EL (cell line): Measurements from ENCODE around the gene PHKB.
"Not testable (repeated sequence)": the region's sequence is repeated elsewhere in the genome, so short reads cannot be mapped to it uniquely, and the experiment has no call there.

Experiments
- DNase-seq: peaks from one replicate; pipeline ENCODE4 v3.0.0-alpha.2; 2016

PHKB gene

DNA sequence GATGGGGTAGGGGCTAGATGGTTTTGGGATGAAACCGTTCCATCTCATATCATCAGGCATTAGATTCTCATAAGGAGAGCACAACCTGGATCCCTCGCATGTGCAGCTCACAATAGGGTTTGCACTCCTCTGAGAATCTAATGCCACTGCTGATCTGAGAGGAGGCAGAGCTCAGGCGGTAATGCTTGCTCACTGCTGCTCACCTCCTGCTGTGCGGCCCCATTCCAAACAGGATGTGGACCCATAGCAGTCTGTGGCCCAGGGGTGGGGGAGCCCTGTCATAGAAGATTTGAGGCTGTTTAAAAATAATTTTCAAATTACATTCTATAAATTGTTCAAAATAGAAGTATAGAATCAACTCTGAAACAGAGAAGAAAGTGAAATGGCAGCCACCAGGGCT, 50.8 kb downstream of the PHKB start:
- DNase-seq: no peak

DNA sequence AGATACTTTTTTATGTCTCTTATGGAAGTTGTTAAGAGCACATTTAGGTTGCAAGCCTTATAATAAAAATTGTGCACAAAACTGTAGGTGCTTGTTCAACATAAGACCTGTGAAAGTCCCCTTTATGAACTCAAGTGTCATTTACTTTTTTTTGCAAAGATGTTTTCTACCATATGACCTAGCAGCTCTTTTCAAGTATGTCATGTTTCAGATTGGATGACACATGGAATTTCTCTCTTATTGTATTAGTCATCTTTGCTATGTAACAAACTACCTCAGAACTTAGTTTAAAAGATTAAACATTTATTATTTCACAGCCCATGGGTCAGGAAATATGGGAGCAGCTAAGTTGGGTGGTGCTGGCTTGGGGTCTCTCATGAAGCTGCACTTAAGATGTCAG, 57.9 kb downstream of the PHKB start:
- DNase-seq: peak; percentile 2

DNA sequence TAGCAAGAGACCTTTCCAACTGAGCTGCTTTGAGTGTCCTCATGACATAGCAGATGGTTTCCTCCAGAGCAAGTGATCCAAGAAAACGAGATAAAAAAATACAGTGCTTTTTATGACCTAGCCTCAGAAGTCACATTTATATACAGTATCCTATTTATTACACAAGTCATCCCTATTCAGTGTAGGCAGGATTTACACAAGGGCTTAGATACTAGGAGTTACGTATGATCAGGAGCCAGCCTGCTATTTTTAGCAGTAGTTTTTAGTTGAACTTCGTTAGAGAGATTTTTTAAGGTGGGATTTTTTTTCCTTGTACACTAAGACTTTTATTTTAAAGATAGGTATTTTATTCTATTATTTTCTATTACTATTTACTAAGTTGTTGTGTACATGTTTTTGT, 58.4 kb downstream of the PHKB start:
- no peak for DNase-seq

DNA sequence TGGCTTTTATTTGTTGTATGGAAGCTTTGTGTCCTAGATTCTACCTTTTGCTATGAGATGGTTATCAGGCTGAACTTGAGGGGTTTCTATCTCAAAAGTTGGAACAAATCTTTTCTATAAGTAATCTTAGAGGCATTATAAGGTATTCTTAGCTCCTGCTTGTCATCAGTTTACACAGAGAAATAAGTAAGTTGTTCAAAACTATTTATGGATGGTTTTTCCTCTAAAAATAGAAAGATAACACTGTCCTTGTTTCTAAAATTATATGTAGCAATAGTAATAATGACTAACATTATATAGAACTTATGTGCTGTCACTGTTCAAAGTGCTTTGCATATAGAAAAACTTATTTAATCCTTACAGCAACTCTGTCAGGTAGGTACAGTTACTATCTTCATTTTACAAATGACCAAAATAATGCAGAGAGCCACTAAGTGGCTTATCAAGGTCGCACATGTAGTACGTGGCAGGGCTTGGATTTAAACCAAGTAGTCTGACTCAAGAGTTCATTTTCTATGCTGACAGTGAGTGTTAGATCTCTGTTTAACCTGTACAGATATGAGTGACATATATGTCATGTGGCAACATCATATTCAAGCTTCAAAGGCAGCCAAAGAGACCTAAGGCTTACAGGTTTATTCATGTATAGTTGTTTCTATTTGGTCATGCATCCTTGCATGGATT, 59.0 kb downstream of the PHKB start:
- no peak for DNase-seq

DNA sequence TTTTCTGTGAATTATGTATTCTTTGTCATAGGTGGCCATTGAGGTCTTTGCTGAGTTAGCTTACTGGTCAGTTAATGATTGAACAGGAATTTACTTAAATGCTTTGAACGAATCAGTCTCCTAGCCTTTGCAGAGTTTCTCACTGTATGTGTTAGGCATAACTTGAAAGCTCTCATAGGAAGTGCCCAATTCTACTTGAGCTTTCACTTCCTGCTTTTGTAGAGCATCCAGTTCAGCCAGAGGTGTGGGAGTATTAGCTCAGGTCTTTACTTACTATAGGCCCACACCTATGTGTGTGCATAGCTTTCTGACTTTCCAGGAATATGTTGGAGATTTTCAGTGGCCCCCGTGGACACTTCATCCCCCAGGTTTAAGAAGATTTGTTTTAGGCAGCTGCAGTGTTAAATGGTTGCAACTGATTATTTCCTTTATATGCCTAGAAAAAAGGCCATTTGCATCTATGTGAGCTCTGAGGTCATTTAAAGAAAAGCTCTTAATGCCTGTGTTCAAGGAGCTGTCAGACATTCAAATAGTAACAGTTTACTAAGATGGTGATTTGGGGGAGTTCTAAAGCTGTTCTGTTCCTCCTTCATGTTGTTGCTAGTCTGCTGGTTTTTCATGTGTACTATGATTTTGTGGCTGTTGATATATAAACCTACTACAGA, 62.3 kb downstream of the PHKB start:
- DNase-seq: no peak

DNA sequence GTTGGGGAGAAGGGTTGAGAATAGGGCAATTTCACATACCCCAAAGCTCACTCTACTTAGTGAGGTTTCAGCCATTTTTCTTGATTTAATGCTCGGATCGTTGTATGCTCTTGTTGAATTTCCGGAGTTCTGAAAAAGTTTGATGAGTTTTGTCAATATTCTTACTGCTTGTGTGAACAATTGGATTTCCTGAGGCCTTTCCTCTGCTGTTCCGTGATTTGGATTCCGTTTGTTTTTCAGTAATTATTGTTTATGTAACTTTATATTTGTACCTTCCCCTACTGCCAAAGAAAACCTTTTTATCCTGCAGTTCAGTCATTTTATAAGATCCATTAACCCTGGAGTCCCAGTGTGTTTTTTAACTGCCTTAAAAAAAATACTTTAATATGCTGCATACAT, 62.9 kb downstream of the PHKB start:
- DNase-seq: no peak

DNA sequence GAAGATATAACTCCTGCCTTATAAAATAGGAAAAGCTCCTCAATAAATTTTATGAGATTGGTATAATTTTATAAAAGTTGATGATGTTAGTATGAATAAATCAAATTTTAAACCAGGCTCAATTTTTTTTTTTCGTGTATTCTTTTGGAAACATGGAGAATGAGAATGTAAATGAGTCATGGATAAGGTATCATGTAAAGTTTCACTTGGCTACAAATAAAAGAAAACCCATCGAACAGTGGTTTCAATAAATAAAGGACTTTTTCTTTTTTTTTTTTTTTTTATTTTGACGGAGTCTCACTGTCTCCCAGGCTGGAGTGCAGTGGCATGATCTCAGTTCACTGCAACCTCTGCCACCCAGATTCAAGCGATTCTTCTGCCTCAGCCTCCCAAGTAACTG, 67.3 kb downstream of the PHKB start:
- no peak for DNase-seq

DNA sequence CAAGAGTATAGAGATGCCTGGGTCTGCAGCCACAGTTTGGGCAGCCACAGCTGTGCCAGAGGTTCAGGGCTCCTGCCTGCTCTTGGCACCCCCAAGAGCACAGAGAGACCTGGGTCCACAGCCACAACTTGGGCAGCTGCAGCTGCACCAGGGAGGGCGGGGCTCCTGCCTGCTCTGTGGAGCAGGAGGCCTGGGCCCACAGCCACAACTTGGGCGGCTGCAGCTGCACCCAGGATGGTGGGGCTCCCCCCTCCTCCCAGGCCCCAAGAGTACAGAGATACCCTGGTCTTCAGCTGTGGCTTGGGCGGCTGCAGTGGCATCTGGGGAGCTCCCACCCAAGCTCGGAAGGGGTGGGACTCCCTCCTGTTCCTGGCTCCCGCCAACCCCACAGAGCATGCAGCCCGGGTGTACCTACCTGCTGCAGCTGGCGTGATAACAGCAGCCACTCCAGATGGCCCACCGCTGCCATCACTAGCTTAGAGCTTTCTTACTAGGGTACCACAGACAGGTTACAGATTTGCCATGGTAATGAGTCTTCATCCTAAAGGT, 72.7 kb downstream of the PHKB start:
- no peak for DNase-seq

DNA sequence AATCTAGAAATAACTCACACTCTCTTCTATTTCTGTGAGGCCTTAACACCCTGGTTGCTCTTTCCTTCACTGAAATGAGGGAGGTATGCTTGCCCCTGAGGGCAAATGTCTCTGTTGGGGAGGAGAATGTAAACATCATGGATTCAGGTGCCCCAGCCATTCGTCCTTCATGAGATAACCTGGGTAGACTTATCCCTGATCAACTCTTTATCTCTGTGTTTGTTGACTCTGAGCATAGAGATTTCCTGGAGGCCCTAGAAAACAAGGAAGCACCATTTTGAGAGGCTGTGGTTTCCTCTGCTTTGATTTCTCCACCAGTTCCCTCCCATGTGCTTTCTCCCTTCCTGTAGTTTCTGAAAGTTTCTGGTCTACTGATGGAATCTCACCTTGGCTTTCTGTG, 77.3 kb downstream of the PHKB start:
- no peak for DNase-seq

DNA sequence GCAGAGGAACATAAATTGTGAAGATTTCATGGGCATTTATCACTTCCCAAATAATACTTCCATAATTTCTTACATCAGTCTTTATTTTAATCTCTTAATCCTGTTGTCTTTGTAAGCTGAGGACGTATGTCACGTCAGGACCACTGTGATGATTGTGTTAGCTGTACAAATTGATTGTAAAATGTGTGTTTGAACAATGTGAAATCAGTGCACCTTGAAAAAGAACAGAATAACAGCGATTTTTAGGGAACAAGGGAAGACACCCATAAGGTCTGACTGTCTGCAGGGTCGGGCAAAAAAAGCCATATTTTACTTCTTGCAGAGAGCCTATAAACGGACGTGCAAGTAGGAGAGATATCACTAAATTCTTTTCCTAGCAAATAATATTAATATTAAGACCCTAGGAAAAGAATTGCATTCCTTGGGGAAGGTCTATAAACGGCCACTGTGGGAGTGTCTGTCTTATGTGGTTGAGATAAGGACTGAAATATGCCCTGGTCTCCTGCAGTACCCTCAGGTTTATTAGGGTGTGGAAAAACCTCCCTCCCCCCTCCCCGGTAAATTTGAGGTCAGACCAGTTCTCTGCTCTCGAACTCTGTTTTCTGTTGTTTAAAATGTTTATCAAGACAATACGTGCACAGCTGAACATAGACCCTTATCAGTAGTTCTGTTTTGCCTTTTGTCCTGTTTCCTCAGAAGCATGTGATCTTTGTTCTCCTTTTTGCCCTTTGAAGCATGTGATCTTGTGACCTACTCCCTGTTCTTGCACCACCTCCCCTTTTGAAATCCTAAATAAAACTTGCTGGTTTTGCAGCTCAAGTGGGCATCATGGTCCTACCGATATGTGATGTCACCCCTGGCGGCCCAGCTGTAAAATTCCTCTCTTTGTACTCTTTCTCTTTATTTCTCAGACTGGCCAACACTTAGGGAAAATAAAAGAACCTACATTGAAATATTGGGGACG, 78.9 kb downstream of the PHKB start:
- DNase-seq: not testable (repeated sequence)

DNA sequence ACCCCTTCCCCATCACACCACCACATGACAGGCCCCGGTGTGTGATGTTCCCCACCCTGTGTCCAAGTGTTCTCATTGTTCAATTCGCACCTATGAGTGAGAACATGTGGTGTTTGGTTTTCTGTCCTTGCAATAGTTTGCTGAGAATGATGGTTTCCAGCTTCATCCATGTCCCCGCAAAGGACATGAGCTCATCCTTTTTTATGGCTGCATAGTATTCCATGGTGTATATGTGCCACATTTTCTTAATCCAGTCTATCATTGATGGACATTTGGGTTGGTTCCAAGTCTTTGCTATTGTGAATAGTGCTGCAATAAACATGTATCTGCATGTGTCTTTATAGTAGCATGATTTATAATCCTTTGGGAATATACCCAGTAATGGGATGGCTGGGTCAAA, 80.0 kb downstream of the PHKB start:
- DNase-seq: not testable (repeated sequence)

DNA sequence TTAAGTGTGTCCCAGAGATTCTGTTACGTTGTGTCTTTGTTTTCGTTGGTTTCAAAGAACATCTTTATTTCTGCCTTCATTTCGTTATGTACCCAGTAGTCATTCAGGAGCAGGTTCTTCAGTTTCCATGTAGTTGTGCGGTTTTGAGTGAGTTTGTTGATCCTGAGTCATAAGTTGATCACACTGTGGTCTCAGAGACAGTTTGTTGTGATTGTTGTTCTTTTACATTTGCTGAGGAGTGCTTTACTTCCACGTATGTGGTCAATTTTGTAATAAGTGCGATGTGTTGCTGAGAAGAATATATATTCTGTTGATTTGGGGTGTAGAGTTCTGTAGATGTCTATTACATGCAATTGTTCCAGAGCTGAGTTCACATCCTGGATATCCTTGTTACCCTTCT, 83.1 kb downstream of the PHKB start:
- DNase-seq: not testable (repeated sequence)

DNA sequence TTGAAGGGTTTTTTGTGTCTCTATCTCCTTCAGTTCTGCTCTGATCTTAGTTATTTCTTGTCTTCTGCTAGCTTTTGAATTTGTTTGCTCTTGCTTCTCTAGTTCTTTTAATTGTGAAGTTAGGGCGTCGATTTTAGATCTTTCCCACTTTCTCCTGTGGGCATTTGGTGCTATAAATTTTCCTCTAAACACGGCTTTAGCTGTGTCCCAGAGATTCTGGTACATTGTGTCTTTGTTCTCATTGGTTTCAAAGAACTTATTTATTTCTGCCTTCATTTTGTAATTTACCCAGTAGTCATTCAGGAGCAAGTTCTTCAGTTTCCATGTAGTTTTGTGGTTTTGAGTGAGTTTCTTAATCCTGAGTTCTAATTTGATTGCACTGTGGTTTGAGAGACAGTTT, 90.1 kb downstream of the PHKB start:
- DNase-seq: not testable (repeated sequence)

DNA sequence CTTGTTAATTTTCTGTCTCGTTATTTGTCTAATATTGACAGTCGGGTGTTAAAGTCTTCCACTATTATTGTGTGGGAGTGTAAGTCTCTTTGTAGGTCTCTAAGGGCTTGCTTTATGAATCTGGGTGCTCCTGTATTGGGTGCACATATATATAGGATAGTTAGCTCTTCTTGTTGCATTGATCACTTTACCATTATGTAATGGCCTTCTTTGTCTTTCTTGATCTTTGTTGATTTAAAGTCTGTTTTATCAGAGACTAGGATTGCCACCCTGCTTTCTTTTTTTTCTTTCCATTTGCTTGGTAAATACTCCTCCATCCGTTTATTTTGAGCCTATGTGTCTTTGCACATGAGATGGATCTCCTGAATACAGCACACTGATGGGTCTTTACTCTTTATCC, 90.6 kb downstream of the PHKB start:
- not testable (repeated sequence) for DNase-seq

DNA sequence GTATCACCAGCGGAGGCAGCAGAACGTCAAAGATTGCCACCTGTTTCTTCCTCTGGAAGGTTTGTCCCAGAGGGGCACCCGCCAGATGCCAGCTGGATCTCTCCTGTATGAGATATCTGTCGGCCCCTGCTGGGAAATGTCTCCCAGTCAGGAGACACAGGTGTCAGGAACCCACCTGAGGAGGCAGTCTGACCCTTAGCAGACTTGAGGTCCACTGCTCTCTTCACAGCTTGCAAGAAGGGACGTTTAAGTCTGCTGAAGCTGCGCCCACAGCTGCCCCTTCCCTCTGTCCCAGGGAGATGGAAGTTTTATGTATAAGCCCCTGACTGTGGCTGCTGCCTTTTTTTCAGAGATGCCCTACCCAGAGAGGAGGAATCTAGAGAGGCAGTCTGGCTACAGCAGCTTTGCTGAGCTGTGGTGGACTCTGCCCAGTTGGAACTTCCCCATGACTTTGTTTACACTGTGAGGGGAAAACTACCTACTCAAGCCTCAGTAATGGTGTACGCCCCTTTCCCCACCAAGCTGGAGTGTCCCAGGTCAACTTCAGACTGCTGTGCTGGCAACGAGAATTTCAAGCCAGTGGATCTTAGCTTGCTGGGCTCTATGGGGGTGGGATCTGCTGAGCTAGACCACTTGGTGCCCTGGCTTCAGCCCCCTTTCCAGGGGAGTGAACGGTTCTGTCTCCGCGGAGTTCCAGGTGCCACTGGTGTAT, 92.9 kb downstream of the PHKB start:
- no peak for DNase-seq

DNA sequence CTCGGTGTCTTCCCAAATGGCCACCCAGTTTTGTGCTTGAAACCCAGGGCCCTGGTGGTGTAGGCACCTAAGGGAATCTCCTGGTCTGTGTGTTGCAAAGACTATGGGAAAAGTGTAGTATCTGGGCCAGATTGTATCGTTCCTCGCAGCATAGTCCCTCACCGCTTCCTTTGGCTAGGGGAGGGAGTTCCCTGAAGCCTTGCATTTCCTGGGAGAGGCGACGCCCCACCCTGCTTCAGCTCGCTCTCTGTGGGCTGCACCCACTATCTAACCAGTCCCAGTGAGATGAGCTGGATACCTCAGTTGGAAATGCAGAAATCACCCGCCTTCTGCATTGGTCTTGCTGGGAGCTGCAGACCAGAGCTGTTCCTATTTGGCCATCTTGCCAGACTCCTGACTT, 93.5 kb downstream of the PHKB start:
- not testable (repeated sequence) for DNase-seq

DNA sequence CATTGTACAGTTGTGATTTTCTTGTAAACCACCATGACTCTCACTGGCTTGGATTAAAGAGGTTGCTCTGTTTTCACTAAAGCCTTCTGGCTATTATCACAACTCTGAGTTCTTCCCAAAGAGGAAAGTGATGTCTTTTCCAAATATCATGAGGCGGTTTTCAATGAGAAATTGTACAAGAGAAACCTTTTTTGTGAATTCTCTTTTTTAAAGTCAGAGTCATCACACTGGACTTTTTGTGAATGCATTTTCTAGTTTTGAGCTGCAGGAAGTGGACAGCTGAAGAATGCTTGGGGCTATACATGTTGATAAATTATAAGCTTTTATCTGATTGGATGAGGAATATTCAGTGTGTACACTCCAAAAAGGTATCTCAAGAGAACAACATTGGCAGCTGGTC, 100.2 kb downstream of the PHKB start:
- DNase-seq: no peak

DNA sequence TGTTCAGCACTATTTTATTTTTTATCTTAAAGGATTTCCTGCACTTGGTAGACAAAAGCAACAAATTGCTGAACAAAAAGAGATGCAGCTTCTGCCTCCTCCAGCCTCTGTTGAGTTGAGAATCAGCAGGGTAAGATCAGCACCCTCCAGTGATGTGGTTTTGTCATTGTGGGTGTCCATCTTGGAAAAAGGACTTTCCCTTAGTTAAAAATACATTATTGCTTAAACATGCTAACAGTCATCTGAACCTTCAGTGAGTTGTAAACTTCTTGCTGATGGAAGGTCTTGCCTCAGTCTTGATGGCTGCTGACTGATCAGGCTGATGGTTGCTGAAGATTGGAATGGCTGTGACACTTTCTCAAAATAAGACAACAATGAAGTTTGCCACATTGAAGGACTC, 101.2 kb downstream of the PHKB start:
- DNase-seq: no peak

DNA sequence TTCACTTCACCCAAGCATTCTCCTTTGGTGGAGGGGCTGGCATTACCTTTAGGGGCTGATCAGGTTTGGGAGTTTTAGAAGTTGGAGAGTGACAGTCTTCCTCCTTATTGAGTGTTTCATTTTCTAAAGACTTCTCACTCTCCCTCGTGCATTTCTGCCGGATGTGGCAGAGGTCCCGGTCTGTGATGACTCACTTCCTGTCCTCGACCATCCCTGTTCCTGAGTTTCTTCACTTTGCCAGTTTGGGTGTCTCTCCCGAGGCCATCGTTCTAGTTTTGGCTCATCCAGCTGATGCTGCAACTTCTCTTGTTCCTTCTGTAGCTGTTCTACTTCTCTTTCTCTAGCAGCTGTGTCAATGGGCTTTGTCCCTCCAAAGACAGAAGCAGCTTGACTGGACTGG, 104.3 kb downstream of the PHKB start:
- DNase-seq: peak; percentile 87

DNA sequence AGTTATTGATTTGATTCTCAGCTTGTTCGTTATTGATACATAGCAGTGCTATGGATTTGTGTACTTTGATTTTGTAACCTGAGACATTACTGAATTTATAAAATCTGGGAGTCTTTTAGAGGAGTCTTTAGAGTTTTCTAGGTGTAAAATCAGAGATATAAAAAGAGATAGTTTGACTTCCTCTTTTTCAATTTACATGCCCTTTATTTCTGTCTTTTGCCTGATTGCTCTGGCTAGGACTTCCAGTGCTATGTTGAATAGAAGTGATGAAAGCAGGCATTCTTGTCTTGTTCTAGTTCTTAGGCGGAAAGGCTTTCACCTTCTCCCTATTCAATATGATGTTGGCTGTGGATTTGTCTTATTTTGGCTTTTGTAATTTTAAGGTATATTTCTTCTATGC, 106.2 kb downstream of the PHKB start:
- no peak for DNase-seq

DNA sequence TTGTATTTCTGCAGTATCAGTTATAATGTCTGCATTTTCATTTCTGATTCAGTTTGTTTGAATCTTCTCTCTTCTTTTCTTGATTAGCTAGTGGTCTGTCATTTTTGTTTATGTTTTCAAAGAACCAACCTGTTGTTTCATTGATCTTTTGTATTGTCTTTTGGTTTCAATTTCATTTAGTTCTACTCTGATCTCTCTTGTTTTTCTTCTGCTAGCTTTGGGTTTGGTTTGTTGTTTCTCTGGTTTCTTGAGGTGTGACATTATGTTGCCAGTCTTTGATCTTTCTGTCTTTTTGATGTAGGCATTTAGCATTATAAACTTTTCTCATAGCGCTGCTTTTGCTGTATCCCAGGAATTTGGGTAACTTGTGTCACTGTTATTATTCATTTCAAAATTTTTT, 107.2 kb downstream of the PHKB start:
- no peak for DNase-seq

DNA sequence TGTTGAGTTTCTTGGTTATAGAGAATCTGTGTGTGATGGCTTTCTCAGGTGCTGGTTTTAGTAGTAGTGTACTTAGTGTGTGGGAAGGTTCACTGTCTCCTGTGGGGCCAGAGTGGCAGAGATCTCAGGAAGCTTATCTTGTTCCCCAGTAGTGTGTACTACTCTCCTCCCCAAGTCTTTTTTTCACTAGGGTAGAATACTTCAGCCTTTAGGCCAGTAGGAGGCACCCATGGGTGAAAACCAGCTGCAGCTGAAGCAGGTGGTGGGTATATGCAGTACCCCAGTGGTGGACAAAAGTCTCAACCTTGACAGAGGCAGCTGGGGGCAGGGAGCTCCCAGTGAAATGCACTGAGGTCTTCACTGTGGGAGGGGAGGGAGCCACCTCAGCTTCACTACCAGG, 109.9 kb downstream of the PHKB start:
- no peak for DNase-seq

DNA sequence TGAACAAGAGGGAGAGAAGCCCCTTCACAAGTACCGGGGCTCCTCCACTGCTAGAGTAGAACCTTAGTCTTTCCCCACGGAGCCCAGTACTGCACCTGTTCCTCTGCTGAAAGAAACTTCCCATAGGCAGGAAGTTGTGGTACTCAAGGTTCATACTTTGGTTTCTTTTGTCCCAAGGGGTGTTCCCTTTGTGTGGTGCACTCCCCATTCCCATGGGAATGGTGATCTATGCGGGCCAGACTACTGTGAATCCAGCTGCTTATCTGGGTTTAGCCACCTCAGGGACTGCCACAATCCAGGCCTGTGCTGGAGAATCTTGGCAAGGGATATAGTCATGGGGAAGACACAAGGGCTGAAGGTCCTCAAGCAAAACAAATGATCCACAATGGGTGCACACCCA, 110.6 kb downstream of the PHKB start:
- DNase-seq: no peak
